Measurements from ENCODE around the gene CTU1. TPM values are rescaled to one million over a fixed set of nuclear protein-coding genes. Genes with fewer than 3 reads are reported as not detected.
A peak's percentile ranks its signal among the peaks of the same experiment; 100 is the strongest.

CTU1 gene
- total RNA-seq, result 1 to 10 TPM; 4.3 to 8.1 (median 4.8) TPM
- long read RNA-seq, donor 1, transcript CTU1-201 (3 exons, 2,087 nt), result major isoform, 28 of 31 reads
- long read RNA-seq, donor 1, partial matches to known transcripts, result 3 of 31 reads
- long read RNA-seq, donor 1, other reads (novel, unspliced or antisense), result 0 of 31 reads
- long read RNA-seq, donor 2, result 0 reads

GRCh38 chr19:51108066-51108804 is at the start of gene CTU1:
CTU1 (minus strand) TSS chr19:51108409; CDS start chr19:51104569, 3,840 bp downstream.
- intact Hi-C loops (cut with DNase I, micrococcal nuclease), result no loop called here
- no peak for TF ChIP-seq CTCF (IDR thresholded peaks at IDR 0.05)
- H3K4me1 ChIP-seq (ENCODE audit: low read depth), result peaks cover 14% of the 10 kb centered on the region
- ATAC-seq (peak; percentile 99), DNase-seq (peak; percentile 98 to 99 (median 99))
- peak within 1 kb of the TSS; percentile 50 for H3K4me3 ChIP-seq
- no peaks in the 10 kb centered on the region for H3K9me3 ChIP-seq
- peaks cover 6% of the 10 kb centered on the region for H3K36me3 ChIP-seq (ENCODE audit: low read depth)

GRCh38 chr19:51157265-51157664 is 49.1 kb upstream of the CTU1 start:
- no peak overlapping the region for H3K4me3 ChIP-seq
- H3K36me3 ChIP-seq (ENCODE audit: low read depth), result no peaks in the 10 kb centered on the region
- no peak for TF ChIP-seq CTCF (IDR thresholded peaks at IDR 0.05)
- no peak for DNase-seq
- no peaks in the 10 kb centered on the region for H3K9me3 ChIP-seq
- intact Hi-C loops (cut with DNase I, micrococcal nuclease), result no loop called here
- no peaks in the 10 kb centered on the region for H3K4me1 ChIP-seq (ENCODE audit: low read depth)
- ATAC-seq, result no peak

DNA sequence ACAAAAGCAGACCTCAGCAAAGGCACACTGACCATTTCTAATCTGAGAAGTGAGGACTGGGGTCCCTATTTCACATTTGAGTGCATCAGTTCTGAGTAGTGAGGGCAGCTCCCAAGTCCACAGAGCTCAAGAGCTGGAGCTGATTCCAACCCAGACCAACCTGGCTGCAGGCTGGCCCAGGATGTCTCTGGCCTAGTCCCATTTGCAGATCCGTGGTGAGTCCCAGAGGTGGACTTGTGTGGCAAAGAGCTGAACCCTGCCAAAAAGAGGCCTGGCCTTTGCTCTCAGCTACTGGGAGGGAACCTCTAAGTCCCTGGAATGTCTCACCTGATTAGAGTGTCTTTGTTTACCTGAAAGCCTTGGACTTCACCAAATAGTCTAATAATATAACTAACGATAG is 48.5 kb upstream of the CTU1 start:
- H3K36me3 ChIP-seq (ENCODE audit: low read depth), result no peaks in the 10 kb centered on the region
- ATAC-seq (no peak), DNase-seq (no peak)
- TF ChIP-seq CTCF (IDR thresholded peaks at IDR 0.05), result no peak
- H3K9me3 ChIP-seq, result no peaks in the 10 kb centered on the region
- H3K4me3 ChIP-seq, result no peak overlapping the region
- no peaks in the 10 kb centered on the region for H3K4me1 ChIP-seq (ENCODE audit: low read depth)
- intact Hi-C loops (cut with DNase I, micrococcal nuclease), result no loop called here

DNA sequence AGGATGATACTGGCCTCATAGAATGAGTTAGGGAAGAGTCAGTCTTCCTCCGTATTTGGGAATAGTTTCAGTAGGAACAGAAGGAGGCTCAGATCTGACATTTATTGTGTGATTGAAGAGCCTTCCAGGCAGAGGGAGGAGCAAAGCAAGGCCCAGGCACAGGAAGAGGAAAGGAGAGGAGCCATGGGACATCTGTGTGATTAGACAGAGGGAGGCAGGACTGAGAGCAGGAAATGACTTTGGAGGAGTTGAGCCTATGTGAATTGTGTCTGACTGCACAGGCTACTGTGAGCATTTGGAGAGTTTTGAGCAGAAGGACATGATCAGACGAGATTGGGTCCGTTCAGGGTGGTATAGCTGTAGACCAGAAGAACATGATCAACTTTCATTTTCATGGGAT is 42.4 kb upstream of the CTU1 start:
- DNase-seq (no peak), ATAC-seq (no peak)
- H3K4me3 ChIP-seq, result no peak overlapping the region

DNA sequence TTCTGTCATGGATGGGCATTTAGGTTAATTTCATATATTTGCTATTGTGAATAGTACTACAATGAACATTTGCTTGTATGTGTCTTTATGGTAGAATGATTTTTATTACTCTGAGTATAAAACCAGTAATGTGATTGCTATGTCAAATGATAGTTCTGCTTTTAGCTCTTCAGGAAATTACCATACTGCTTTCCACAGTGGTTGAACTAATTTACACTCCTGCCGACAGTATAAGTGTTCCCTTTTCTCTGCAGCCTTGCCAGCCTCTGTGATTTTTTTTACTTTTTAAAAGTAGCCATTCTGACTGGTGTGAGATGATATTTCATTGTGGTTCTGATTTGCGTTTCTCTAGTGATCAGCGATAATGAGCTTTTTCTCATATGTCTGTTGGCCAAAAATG is 40.4 kb upstream of the CTU1 start:
- Histone ChIP-seq H3K9me3 (no peaks in the 10 kb centered on the region), H3K4me1 (ENCODE audit: low read depth) (no peaks in the 10 kb centered on the region), H3K36me3 (ENCODE audit: low read depth) (no peaks in the 10 kb centered on the region), H3K4me3 (no peak overlapping the region)
- ATAC-seq (no peak), DNase-seq (no peak)
- no peak for TF ChIP-seq CTCF (IDR thresholded peaks at IDR 0.05)
- intact Hi-C loops (cut with DNase I, micrococcal nuclease), result no loop called here

More for the DNA sequence above, 42.4 kb upstream of the CTU1 start:
- no peaks in the 10 kb centered on the region for H3K36me3 ChIP-seq (ENCODE audit: low read depth)
- no peak for TF ChIP-seq CTCF (IDR thresholded peaks at IDR 0.05)
- no peaks in the 10 kb centered on the region for H3K4me1 ChIP-seq (ENCODE audit: low read depth)
- H3K9me3 ChIP-seq, result no peaks in the 10 kb centered on the region
- intact Hi-C loops (cut with DNase I, micrococcal nuclease), result no loop called here
